ENCODE measurements around the gene IGSF8.

The IGSF8 gene

GRCh38 chr1:160097911-160098851, at the start of gene IGSF8:
TSS of gene IGSF8 (minus strand) at chr1:160098619. CDS start at chr1:160098472, 147 bp downstream.
- peak; percentile 87 to 89 for DNase-seq (ENCODE audit: low read depth in 2 of 2)

GRCh38 chr1:160148121-160148520, 49.7 kb upstream of the IGSF8 start:
- no peak for DNase-seq (ENCODE audit: low read depth in 2 of 2)

GRCh38 chr1:160146107-160146506, 47.7 kb upstream of the IGSF8 start:
- no peak for DNase-seq (ENCODE audit: low read depth in 2 of 2)

GRCh38 chr1:160144921-160145320, 46.5 kb upstream of the IGSF8 start:
- DNase-seq (ENCODE audit: low read depth in 2 of 2) = no peak

GRCh38 chr1:160143695-160144094, 45.3 kb upstream of the IGSF8 start:
- DNase-seq (ENCODE audit: low read depth in 2 of 2) = no peak

GRCh38 chr1:160139840-160140239, 41.4 kb upstream of the IGSF8 start:
- DNase-seq (ENCODE audit: low read depth in 2 of 2) = no peak

GRCh38 chr1:160137216-160137862, 38.9 kb upstream of the IGSF8 start:
- DNase-seq (ENCODE audit: low read depth in 2 of 2) = no peak

GRCh38 chr1:160136926-160137200, 38.4 kb upstream of the IGSF8 start:
- DNase-seq (ENCODE audit: low read depth in 2 of 2) = no peak

- DNase-seq (ENCODE audit: low read depth in 2 of 2) = no peak
Observed at GRCh38 chr1:160136121-160136925, 37.9 kb upstream of the IGSF8 start.

GRCh38 chr1:160134791-160135572, 36.6 kb upstream of the IGSF8 start:
- DNase-seq (ENCODE audit: low read depth in 2 of 2) = no peak

GRCh38 chr1:160133990-160134770, 35.8 kb upstream of the IGSF8 start:
- no peak for DNase-seq (ENCODE audit: low read depth in 2 of 2)

- no peak for DNase-seq (ENCODE audit: low read depth in 2 of 2)
Observed at GRCh38 chr1:160131803-160132565, 33.6 kb upstream of the IGSF8 start.

GRCh38 chr1:160130939-160131338, 32.5 kb upstream of the IGSF8 start:
- DNase-seq (ENCODE audit: low read depth in 2 of 2) = no peak

GRCh38 chr1:160130486-160130885, 32.1 kb upstream of the IGSF8 start:
- no peak for DNase-seq (ENCODE audit: low read depth in 2 of 2)

GRCh38 chr1:160129966-160130365, 31.5 kb upstream of the IGSF8 start:
- no peak for DNase-seq (ENCODE audit: low read depth in 2 of 2)

GRCh38 chr1:160129558-160129957, 31.1 kb upstream of the IGSF8 start:
- DNase-seq (ENCODE audit: low read depth in 2 of 2) = no peak

- no peak for DNase-seq (ENCODE audit: low read depth in 2 of 2)
Observed at GRCh38 chr1:160129046-160129445, 30.6 kb upstream of the IGSF8 start.

- no peak for DNase-seq (ENCODE audit: low read depth in 2 of 2)
Observed at GRCh38 chr1:160128636-160129035, 30.2 kb upstream of the IGSF8 start.

- DNase-seq (ENCODE audit: low read depth in 2 of 2) = no peak
Observed at GRCh38 chr1:160127865-160128523, 29.6 kb upstream of the IGSF8 start.

GRCh38 chr1:160127381-160127780, 29.0 kb upstream of the IGSF8 start:
- DNase-seq (ENCODE audit: low read depth in 2 of 2) = no peak
